HEK293 (cell line): ENCODE measurements around the gene GPSM1.
A peak's percentile ranks its signal among the peaks of the same experiment; 100 is the strongest.

Experiments
- CTCF ChIA-PET: fragments of 350-600 bp; formaldehyde crosslinking; extraction: SDS; loops from one replicate; lab custom pipeline; 2021; ENCODE audit warnings: antibody characterized with exemption; lab: Yijun Ruan, JAX
- POLR2A ChIA-PET: fragments of 300-600 bp; formaldehyde crosslinking; extraction: SDS; loops from one replicate; lab custom pipeline; 2020; ENCODE audit warnings: antibody characterized with exemption, inconsistent platforms; lab: Yijun Ruan, JAX
- H3K27ac ChIP-seq: fragments of 200-500 bp; sonication (Bioruptor generic); 2 replicates; pipeline ENCODE4 v1.5.1; 2014; ENCODE audit warnings: low read depth, low read length, control low read depth, inconsistent platforms; ENCODE audit errors: extremely low read depth
- H3K36me3 ChIP-seq, 2 experiments: fragments of 200-500 bp in 1 of 2; sonication (Bioruptor generic) in 1 of 2; 1 replicate in 1 of 2; 2 replicates in 1 of 2; pipeline ENCODE4 v1.5.1; 2014 to 2017; ENCODE audit warnings: inconsistent platforms in 2 of 2, low read length in 2 of 2; ENCODE audit not compliant: control insufficient read depth in 2 of 2, insufficient read depth in 1 of 2
- H3K4me1 ChIP-seq: fragments of 200-500 bp; sonication (Bioruptor generic); 2 replicates; pipeline ENCODE4 v1.5.1; 2014; ENCODE audit warnings: mild to moderate bottlenecking, low read length, inconsistent platforms; ENCODE audit not compliant: control insufficient read depth, insufficient read depth
- H3K4me3 ChIP-seq: 2 replicates; pipeline ENCODE4 v1.5.1; 2011; ENCODE audit warnings: low read depth, mild to moderate bottlenecking, control low read depth, low read length, moderate library complexity
- H3K9me3 ChIP-seq: fragments of 200-500 bp; sonication (Bioruptor generic); 2 replicates; pipeline ENCODE4 v1.5.1; 2014; ENCODE audit warnings: low read depth, low read length, inconsistent platforms; ENCODE audit not compliant: control insufficient read depth, insufficient read depth
- CTCF ChIP-seq: fragments of 450-650 bp; formaldehyde crosslinking; IDR thresholded peaks from 2 replicates; pipeline ENCODE4 v1.5.1; 2016; ENCODE audit warnings: missing biosample characterization, missing genetic modification characterization
- GLIS2 ChIP-seq: fragments of 450-650 bp; formaldehyde crosslinking; IDR thresholded peaks from 2 replicates; pipeline ENCODE4 v1.5.1; 2016; ENCODE audit warnings: missing biosample characterization, missing genetic modification characterization
- HIC1 ChIP-seq: fragments of 450-650 bp; formaldehyde crosslinking; IDR thresholded peaks from 2 replicates; pipeline ENCODE4 v1.5.1; 2016; ENCODE audit warnings: missing biosample characterization, missing genetic modification characterization
- HOXC10 ChIP-seq: sonication (generic); formaldehyde crosslinking; IDR thresholded peaks from 2 replicates; pipeline ENCODE4 v1.8.1; 2023; ENCODE audit warnings: mild to moderate bottlenecking, missing genetic modification reagents
- KLF1 ChIP-seq: fragments of 450-650 bp; formaldehyde crosslinking; IDR thresholded peaks from 2 replicates; pipeline ENCODE4 v1.5.1; 2016; ENCODE audit warnings: missing biosample characterization, missing genetic modification characterization
- MZF1 ChIP-seq: fragments of 450-650 bp; formaldehyde crosslinking; IDR thresholded peaks from 2 replicates; pipeline ENCODE4 v1.5.1; 2017; ENCODE audit warnings: missing biosample characterization, missing genetic modification characterization, borderline replicate concordance
- SP3 ChIP-seq: fragments of 450-650 bp; formaldehyde crosslinking; IDR thresholded peaks from 2 replicates; pipeline ENCODE4 v1.5.1; 2016; ENCODE audit warnings: missing biosample characterization, missing genetic modification characterization
- ZBTB48 ChIP-seq: fragments of 450-650 bp; formaldehyde crosslinking; IDR thresholded peaks from 2 replicates; pipeline ENCODE4 v1.5.1; 2016; ENCODE audit warnings: missing biosample characterization, missing genetic modification characterization
- ZBTB6 ChIP-seq: fragments of 450-650 bp; formaldehyde crosslinking; IDR thresholded peaks from 2 replicates; pipeline ENCODE4 v1.5.1; 2017; ENCODE audit warnings: missing biosample characterization, missing genetic modification characterization
- ZFHX2 ChIP-seq: fragments of 450-650 bp; formaldehyde crosslinking; conservative IDR thresholded peaks from 2 replicates; pipeline ENCODE4 v1.5.1; 2016; ENCODE audit warnings: missing biosample characterization, missing genetic modification characterization
- ZFP41 ChIP-seq: fragments of 450-650 bp; formaldehyde crosslinking; IDR thresholded peaks from 2 replicates; pipeline ENCODE4 v1.5.1; 2016; ENCODE audit warnings: missing biosample characterization, missing genetic modification characterization, borderline replicate concordance
- ZFP69B ChIP-seq: fragments of 450-650 bp; formaldehyde crosslinking; IDR thresholded peaks from 2 replicates; pipeline ENCODE4 v1.5.1; 2016; ENCODE audit warnings: missing biosample characterization, missing genetic modification characterization
- ZIC2 ChIP-seq: fragments of 450-650 bp; formaldehyde crosslinking; IDR thresholded peaks from 2 replicates; pipeline ENCODE4 v1.5.1; 2016; ENCODE audit warnings: missing biosample characterization, missing genetic modification characterization
- ZNF175 ChIP-seq: fragments of 450-650 bp; formaldehyde crosslinking; IDR thresholded peaks from 2 replicates; pipeline ENCODE4 v1.5.1; 2016; ENCODE audit warnings: missing biosample characterization, missing genetic modification characterization
- ZNF202 ChIP-seq: fragments of 450-650 bp; formaldehyde crosslinking; IDR thresholded peaks from 2 replicates; pipeline ENCODE4 v1.5.1; 2016; ENCODE audit warnings: missing biosample characterization, missing genetic modification characterization, borderline replicate concordance
- ZNF266 ChIP-seq: fragments of 450-650 bp; formaldehyde crosslinking; IDR thresholded peaks from 2 replicates; pipeline ENCODE4 v1.5.1; 2016; ENCODE audit warnings: missing biosample characterization, missing genetic modification characterization, low read depth
- ZNF274 ChIP-seq, 2 experiments: fragments of 200-500 bp in 1 of 2; fragments of 450-650 bp in 1 of 2; sonication (Bioruptor generic) in 1 of 2; formaldehyde crosslinking in 1 of 2; IDR thresholded peaks; 2 replicates each; pipeline versions ENCODE4 v1.5.1 to v1.6.1; 2014 to 2016; ENCODE audit warnings: borderline replicate concordance in 1 of 2, inconsistent platforms in 1 of 2, low read length in 1 of 2, missing biosample characterization in 1 of 2, missing genetic modification characterization in 1 of 2
- ZNF311 ChIP-seq: fragments of 450-650 bp; formaldehyde crosslinking; IDR thresholded peaks from 2 replicates; pipeline ENCODE4 v1.5.1; 2017; ENCODE audit warnings: missing biosample characterization, missing genetic modification characterization, borderline replicate concordance
- ZNF423 ChIP-seq: fragments of 450-650 bp; formaldehyde crosslinking; IDR thresholded peaks from 2 replicates; pipeline ENCODE4 v1.5.1; 2016; ENCODE audit warnings: missing biosample characterization, missing genetic modification characterization
- ZNF530 ChIP-seq: fragments of 450-650 bp; formaldehyde crosslinking; IDR thresholded peaks from 2 replicates; pipeline ENCODE4 v1.5.1; 2016; ENCODE audit warnings: low read depth, missing biosample characterization, missing genetic modification characterization
- ZNF645 ChIP-seq: fragments of 450-650 bp; formaldehyde crosslinking; IDR thresholded peaks from 2 replicates; pipeline ENCODE4; 2016; ENCODE audit warnings: missing biosample characterization, missing genetic modification characterization
- ZNF654 ChIP-seq: fragments of 450-650 bp; formaldehyde crosslinking; IDR thresholded peaks from 2 replicates; pipeline ENCODE4 v1.5.1; 2016; ENCODE audit warnings: low read depth, missing biosample characterization, missing genetic modification characterization
- ZNF664 ChIP-seq: fragments of 450-650 bp; formaldehyde crosslinking; IDR thresholded peaks from 2 replicates; pipeline ENCODE4 v1.5.1; 2016; ENCODE audit warnings: missing biosample characterization, missing genetic modification characterization
- ZNF707 ChIP-seq: fragments of 450-650 bp; formaldehyde crosslinking; IDR thresholded peaks from 2 replicates; pipeline ENCODE4 v1.5.1; 2016; ENCODE audit warnings: missing biosample characterization, missing genetic modification characterization
- ZNF747 ChIP-seq: fragments of 450-650 bp; formaldehyde crosslinking; IDR thresholded peaks from 2 replicates; pipeline ENCODE4 v1.5.1; 2016; ENCODE audit warnings: missing biosample characterization, missing genetic modification characterization
- ZNF843 ChIP-seq: fragments of 450-650 bp; formaldehyde crosslinking; IDR thresholded peaks from 2 replicates; pipeline ENCODE4 v1.5.1; 2016; ENCODE audit warnings: missing biosample characterization, missing genetic modification characterization

GPSM1 gene

GRCh38 chr9:136312436-136312835 lies 14.9 kb upstream of the GPSM1 start (continued):
- no peak for TF ChIP-seq HIC1 (tag by site-specific recombination)
- TF ChIP-seq GLIS2 (tag by site-specific recombination): no peak
- TF ChIP-seq ZFP69B: no peak
- TF ChIP-seq ZNF175 (tag by site-specific recombination): no peak
- no peak for TF ChIP-seq ZNF664 (tag by site-specific recombination)
- TF ChIP-seq ZFHX2 (tag by site-specific recombination): no peak
- TF ChIP-seq ZNF423 (tag by site-specific recombination): 0 out of 2 replicates have a peak, but pooled peaks have one; percentile 27
- TF ChIP-seq ZNF311 (tag by site-specific recombination): no peak
- peak; percentile 84; the same call in 1 of the 2 replicates for TF ChIP-seq ZBTB48 (tag by site-specific recombination)
- no peak for TF ChIP-seq KLF1 (tag by site-specific recombination)
- no peak for TF ChIP-seq SP3 (tag by site-specific recombination)
- TF ChIP-seq ZNF707 (tag by site-specific recombination): no peak
- TF ChIP-seq HOXC10 (CRISPR knock-in tag): no peak
- TF ChIP-seq ZNF747 (tag by site-specific recombination): no peak
- TF ChIP-seq ZNF274 (IDR thresholded peaks at IDR 0.05; ENCODE audit: low read length): no peak
- TF ChIP-seq ZNF274 (tag by site-specific recombination; IDR thresholded peaks at IDR 0.05; ENCODE audit: borderline replicate concordance): no peak
- TF ChIP-seq ZNF266: no peak
- TF ChIP-seq CTCF (tag by site-specific recombination): peak; percentile 62
- no peak for TF ChIP-seq ZNF202
- TF ChIP-seq ZBTB6: no peak

- no peak overlapping the region for H3K4me3 ChIP-seq
- H3K9me3 ChIP-seq: no peaks in the 10 kb centered on the region
- POLR2A ChIA-PET: no interaction called here
- no peak for TF ChIP-seq ZNF530 (tag by site-specific recombination)
- no peak for TF ChIP-seq ZNF654 (tag by site-specific recombination)
- TF ChIP-seq ZNF843 (tag by site-specific recombination): no peak
- no peak for TF ChIP-seq ZFP41 (tag by site-specific recombination)
- no peak for TF ChIP-seq ZNF747 (tag by site-specific recombination)
- TF ChIP-seq ZNF645: no peak
- no peak for TF ChIP-seq MZF1 (tag by site-specific recombination)
- TF ChIP-seq ZIC2 (tag by site-specific recombination): no peak
- TF ChIP-seq, all 188 proteins: peak for 0
- H3K36me3 ChIP-seq: no peaks in the 10 kb centered on the region
- no peaks in the 10 kb centered on the region for H3K4me1 ChIP-seq
- no peak overlapping the region for H3K27ac ChIP-seq
- CTCF ChIA-PET: interaction anchor here (0.6 to 3.7 kb wide), 18 partner anchors 10 to 325 kb away, joined by 3 to 30 read pairs (median 4); partner anchors contain the start of gene DNLZ
These were observed 14.0 kb upstream of the GPSM1 start for GRCh38 chr9:136313111-136314055.
